Peyer's patch (tissue), 4 donors: ENCODE results near the gene ZC3H10. TPM values are rescaled to one million over a fixed set of nuclear protein-coding genes. Genes with fewer than 3 reads are reported as not detected.

Experiments used
- DNase-seq, 3 donors: peaks; one replicate each; pipeline ENCODE4 v3.0.0-alpha.2; 2017 to 2019
- H3K27ac ChIP-seq, 4 donors: fragments of 200-600 bp; sonication (generic); one replicate each; pipeline ENCODE4 v1.5.1; 2016 to 2019
- H3K27me3 ChIP-seq, 2 donors: fragments of 200-600 bp; sonication (generic); one replicate each; pipeline ENCODE4 v1.5.1; 2019
- H3K36me3 ChIP-seq, 3 donors: fragments of 200-600 bp; sonication (generic); one replicate each; pipeline ENCODE4 v1.5.1; 2016 to 2019
- H3K4me1 ChIP-seq, 4 donors: fragments of 200-600 bp; sonication (generic); one replicate each; pipeline ENCODE4 v1.5.1; 2016 to 2019
- H3K4me3 ChIP-seq, 4 donors: fragments of 200-600 bp; sonication (generic); 1 replicate in 3 of 4; 2 replicates in 1 of 4; pipeline ENCODE4 v1.5.1; 2016 to 2019; ENCODE audit warnings: mild to moderate bottlenecking in 1 of 4
- H3K9me3 ChIP-seq, 4 donors: fragments of 200-600 bp; sonication (generic); one replicate each; pipeline ENCODE4 v1.5.1; 2016 to 2019; ENCODE audit warnings: mild to moderate bottlenecking in 1 of 4
- POLR2A ChIP-seq, 2 donors: fragments of 450-650 bp; IDR thresholded peaks; one replicate each; pipeline ENCODE4 v1.5.1; 2017; ENCODE audit warnings: antibody characterized with exemption in 2 of 2, mild to moderate bottlenecking in 2 of 2, moderate library complexity in 2 of 2
- total RNA-seq, 4 donors: library from RNA; depleted of rRNA; stranded (reverse); fragments of >200 nt; gene quantifications; one replicate each; pipeline ENCODE4 v1.1.0, GENCODE V29; 2016
- TF ChIP-seq, protein P1 (sequence below), 6 experiments: fragments of 450-650 bp in 4 of 6; fragments of 200-600 bp in 2 of 6; sonication (generic) in 1 of 6; IDR thresholded peaks; one replicate each; pipeline ENCODE4 v1.5.1; 2017 to 2019; ENCODE audit warnings: antibody characterized with exemption in 6 of 6, mild to moderate bottlenecking in 3 of 6, moderate library complexity in 1 of 6

The ZC3H10 gene
- total RNA-seq, 4 donors from 2014 or later, result 2.0 to 5.5 (median 3.8) TPM

DNA sequence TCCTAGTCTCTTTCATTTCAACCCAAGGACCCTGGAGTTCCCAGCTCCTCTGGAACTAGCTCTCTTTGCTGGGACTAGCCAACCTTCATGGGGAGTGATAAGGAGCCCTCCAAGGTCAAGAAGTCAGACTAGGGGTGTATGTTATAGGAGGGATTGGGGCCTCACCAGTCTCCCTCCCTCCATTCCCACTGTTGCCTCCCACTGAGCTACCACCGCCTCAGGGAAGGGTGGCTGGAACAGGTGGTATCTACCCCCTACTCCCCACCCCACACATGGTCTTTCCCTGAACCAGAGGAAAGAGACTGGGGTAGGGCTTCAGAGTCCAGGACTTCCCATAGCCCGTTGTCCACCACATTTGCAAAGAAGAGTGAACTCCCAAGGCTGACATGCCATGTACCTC lies 35.7 kb upstream of the ZC3H10 start:
- Histone ChIP-seq H3K9me3 (no peaks in the 10 kb centered on the region), H3K4me1 (peaks cover 0 to 36% (median 3%) of the 10 kb centered on the region in 4 donors), H3K27me3 (no peaks in the 10 kb centered on the region), H3K36me3 (peaks cover 0 to 36% (median 0%) of the 10 kb centered on the region in 3 donors), H3K27ac (peak overlapping the region in 3 of 4 donors; percentile 67 to 99 (median 97)), H3K4me3 (peak overlapping the region in 2 of 4 donors; percentile 83 to 94)
- no peak for DNase-seq
- TF ChIP-seq POLR2A (IDR thresholded peaks at IDR 0.05), result no peak
- TF ChIP-seq, protein P1, sequence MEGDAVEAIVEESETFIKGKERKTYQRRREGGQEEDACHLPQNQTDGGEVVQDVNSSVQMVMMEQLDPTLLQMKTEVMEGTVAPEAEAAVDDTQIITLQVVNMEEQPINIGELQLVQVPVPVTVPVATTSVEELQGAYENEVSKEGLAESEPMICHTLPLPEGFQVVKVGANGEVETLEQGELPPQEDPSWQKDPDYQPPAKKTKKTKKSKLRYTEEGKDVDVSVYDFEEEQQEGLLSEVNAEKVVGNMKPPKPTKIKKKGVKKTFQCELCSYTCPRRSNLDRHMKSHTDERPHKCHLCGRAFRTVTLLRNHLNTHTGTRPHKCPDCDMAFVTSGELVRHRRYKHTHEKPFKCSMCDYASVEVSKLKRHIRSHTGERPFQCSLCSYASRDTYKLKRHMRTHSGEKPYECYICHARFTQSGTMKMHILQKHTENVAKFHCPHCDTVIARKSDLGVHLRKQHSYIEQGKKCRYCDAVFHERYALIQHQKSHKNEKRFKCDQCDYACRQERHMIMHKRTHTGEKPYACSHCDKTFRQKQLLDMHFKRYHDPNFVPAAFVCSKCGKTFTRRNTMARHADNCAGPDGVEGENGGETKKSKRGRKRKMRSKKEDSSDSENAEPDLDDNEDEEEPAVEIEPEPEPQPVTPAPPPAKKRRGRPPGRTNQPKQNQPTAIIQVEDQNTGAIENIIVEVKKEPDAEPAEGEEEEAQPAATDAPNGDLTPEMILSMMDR (IDR thresholded peaks at IDR 0.05), result no peak

- no peak for DNase-seq
- Histone ChIP-seq H3K4me1 (peaks cover 0 to 36% (median 3%) of the 10 kb centered on the region in 4 donors), H3K27me3 (no peaks in the 10 kb centered on the region), H3K9me3 (no peaks in the 10 kb centered on the region), H3K4me3 (peak overlapping the region in 2 of 4 donors; percentile 83 to 94), H3K27ac (peak overlapping the region in 3 of 4 donors; percentile 67 to 99 (median 97)), H3K36me3 (peaks cover 0 to 42% (median 0%) of the 10 kb centered on the region in 3 donors)
- TF ChIP-seq, protein P1 (IDR thresholded peaks at IDR 0.05), result no peak
- TF ChIP-seq POLR2A (IDR thresholded peaks at IDR 0.05), result no peak
These were observed 35.1 kb upstream of the ZC3H10 start for GRCh38 chr12:56082967-56083366.

- Histone ChIP-seq H3K36me3 (peaks cover 0 to 59% (median 0%) of the 10 kb centered on the region in 3 donors), H3K27me3 (no peaks in the 10 kb centered on the region), H3K9me3 (no peaks in the 10 kb centered on the region), H3K4me1 (peaks cover 0 to 35% (median 2%) of the 10 kb centered on the region in 4 donors), H3K27ac (peak overlapping the region in 1 of 4 donors; percentile 39), H3K4me3 (no peak overlapping the region)
- TF ChIP-seq, protein P1 (IDR thresholded peaks at IDR 0.05), result peak in 4 of 6 experiments; percentile 18 to 46 (median 35)
- no peak for TF ChIP-seq POLR2A (IDR thresholded peaks at IDR 0.05)
- DNase-seq, result peak in 1 of 3 donors; percentile 67
These were observed 33.0 kb upstream of the ZC3H10 start for GRCh38 chr12:56084958-56085543.

DNA sequence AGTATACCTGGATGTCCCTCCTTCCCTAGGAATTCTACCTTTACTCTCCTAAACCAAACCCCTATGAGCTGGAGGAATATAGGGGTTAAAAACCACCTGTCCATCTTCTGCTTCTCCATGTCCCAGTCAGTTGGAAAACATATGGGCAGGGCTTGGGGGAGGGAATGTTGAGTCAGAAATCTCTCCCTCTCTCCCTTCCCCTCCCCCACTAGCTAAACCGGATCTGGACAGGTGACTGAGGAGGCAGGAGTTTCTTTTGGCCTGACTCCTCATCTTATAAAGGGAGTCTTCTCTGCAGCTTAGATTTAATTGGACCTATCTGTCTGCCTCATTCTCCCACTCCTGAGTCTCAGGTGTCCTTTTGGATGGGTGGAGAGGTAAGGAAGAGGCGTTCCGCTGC lies 32.0 kb upstream of the ZC3H10 start:
- peaks cover 0 to 30% (median 0%) of the 10 kb centered on the region in 4 donors for H3K4me1 ChIP-seq

DNA sequence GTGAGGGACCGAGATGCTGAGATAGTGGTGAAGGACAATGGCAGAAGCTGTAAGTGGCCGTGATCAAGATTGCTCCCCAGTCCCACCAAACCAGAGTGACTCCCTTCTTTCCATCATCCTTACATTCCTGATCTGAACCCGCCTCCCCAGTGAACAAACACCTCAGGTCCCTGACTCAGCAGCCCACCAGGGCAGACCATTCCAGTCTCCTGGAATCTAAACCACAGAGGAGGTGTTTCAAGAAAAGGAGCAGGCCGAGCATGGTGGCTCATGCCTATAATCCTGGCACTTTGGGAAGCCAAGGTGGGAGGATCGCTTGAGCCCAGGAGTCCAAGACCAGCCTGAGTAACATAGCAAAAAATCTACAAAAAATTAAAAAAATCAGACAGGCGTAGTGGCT lies 31.5 kb upstream of the ZC3H10 start:
- Histone ChIP-seq H3K4me1 (peaks cover 0 to 30% (median 0%) of the 10 kb centered on the region in 4 donors), H3K4me3 (no peak overlapping the region), H3K9me3 (no peaks in the 10 kb centered on the region), H3K36me3 (peaks cover 0 to 72% (median 0%) of the 10 kb centered on the region in 3 donors), H3K27ac (peak overlapping the region in 1 of 4 donors; percentile 22), H3K27me3 (no peaks in the 10 kb centered on the region)
- DNase-seq, result no peak
- TF ChIP-seq, protein P1 (IDR thresholded peaks at IDR 0.05), result no peak
- no peak for TF ChIP-seq POLR2A (IDR thresholded peaks at IDR 0.05)

More for the DNA sequence above, 32.0 kb upstream of the ZC3H10 start:
- no peaks in the 10 kb centered on the region for H3K9me3 ChIP-seq
- DNase-seq, result no peak
- peak overlapping the region in 1 of 4 donors; percentile 22 for H3K27ac ChIP-seq
- TF ChIP-seq POLR2A (IDR thresholded peaks at IDR 0.05), result no peak
- TF ChIP-seq, protein P1 (IDR thresholded peaks at IDR 0.05), result no peak
- no peak overlapping the region for H3K4me3 ChIP-seq
- no peaks in the 10 kb centered on the region for H3K27me3 ChIP-seq
- H3K36me3 ChIP-seq, result peaks cover 0 to 68% (median 0%) of the 10 kb centered on the region in 3 donors
